ENCODE measurements around the gene SNRNP25. TPM values are rescaled to one million over a fixed set of nuclear protein-coding genes. Genes with fewer than 3 reads are reported as not detected.

Gene SNRNP25
- total and polyA plus RNA-seq, 2 donors from 2014 or later, result 14.7 to 60.3 TPM

DNA sequence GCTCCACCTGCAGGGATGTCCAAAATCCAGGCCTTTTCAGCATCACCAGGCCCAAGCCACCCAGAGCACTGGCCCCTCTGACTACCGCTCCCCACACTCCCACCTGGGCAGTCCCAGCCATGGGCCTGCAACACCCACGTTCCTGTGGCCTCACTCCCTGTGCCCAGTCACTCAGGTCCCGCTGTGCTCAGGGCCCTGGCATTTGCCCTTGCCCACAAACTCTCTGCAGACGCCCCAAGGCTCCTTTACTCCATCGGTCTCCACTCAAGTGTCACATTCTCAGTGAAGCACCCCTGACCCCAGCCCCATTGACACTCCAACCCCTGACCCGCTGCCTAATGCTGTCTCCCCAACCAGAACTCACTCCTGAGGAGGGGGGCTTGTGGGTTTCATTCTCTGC is 48.0 kb downstream of the SNRNP25 start:
- H3K9me3 ChIP-seq (ENCODE audit: control insufficient read depth in 2 of 3, insufficient read depth in 1 of 3, low read length in 3 of 3), result no peaks in the 10 kb centered on the region
- FAIRE-seq, result no peak
- H3K27me3 ChIP-seq (ENCODE audit: control insufficient read depth, insufficient read depth, low read length), result no peaks in the 10 kb centered on the region
- intact Hi-C loops (cut with DNase I), result no loop called here
- TF ChIP-seq, protein P1, sequence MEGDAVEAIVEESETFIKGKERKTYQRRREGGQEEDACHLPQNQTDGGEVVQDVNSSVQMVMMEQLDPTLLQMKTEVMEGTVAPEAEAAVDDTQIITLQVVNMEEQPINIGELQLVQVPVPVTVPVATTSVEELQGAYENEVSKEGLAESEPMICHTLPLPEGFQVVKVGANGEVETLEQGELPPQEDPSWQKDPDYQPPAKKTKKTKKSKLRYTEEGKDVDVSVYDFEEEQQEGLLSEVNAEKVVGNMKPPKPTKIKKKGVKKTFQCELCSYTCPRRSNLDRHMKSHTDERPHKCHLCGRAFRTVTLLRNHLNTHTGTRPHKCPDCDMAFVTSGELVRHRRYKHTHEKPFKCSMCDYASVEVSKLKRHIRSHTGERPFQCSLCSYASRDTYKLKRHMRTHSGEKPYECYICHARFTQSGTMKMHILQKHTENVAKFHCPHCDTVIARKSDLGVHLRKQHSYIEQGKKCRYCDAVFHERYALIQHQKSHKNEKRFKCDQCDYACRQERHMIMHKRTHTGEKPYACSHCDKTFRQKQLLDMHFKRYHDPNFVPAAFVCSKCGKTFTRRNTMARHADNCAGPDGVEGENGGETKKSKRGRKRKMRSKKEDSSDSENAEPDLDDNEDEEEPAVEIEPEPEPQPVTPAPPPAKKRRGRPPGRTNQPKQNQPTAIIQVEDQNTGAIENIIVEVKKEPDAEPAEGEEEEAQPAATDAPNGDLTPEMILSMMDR (IDR thresholded peaks at IDR 0.05; ENCODE audit: borderline replicate concordance, extremely low read depth, insufficient read depth), result no peak
- no peak overlapping the region for H3K4me3 ChIP-seq (ENCODE audit: low read length in 3 of 3)
- H3K27ac ChIP-seq (ENCODE audit: low read depth in 2 of 2, low read length in 2 of 2), result peak overlapping the region; percentile 30 to 51
- no peak overlapping the region for H3K9ac ChIP-seq (ENCODE audit: low read length in 3 of 3)
- H3K4me1 ChIP-seq (ENCODE audit: control insufficient read depth in 2 of 3, insufficient read depth in 2 of 3, low read depth in 1 of 3, low read length in 3 of 3), result peaks cover 0 to 18% (median 9%) of the 10 kb centered on the region in 3 donors
- peaks cover 0 to 4% (median 3%) of the 10 kb centered on the region in 3 donors for H3K36me3 ChIP-seq (ENCODE audit: control insufficient read depth in 2 of 3, insufficient read depth in 3 of 3, low read length in 3 of 3)
- no peak for DNase-seq

DNA sequence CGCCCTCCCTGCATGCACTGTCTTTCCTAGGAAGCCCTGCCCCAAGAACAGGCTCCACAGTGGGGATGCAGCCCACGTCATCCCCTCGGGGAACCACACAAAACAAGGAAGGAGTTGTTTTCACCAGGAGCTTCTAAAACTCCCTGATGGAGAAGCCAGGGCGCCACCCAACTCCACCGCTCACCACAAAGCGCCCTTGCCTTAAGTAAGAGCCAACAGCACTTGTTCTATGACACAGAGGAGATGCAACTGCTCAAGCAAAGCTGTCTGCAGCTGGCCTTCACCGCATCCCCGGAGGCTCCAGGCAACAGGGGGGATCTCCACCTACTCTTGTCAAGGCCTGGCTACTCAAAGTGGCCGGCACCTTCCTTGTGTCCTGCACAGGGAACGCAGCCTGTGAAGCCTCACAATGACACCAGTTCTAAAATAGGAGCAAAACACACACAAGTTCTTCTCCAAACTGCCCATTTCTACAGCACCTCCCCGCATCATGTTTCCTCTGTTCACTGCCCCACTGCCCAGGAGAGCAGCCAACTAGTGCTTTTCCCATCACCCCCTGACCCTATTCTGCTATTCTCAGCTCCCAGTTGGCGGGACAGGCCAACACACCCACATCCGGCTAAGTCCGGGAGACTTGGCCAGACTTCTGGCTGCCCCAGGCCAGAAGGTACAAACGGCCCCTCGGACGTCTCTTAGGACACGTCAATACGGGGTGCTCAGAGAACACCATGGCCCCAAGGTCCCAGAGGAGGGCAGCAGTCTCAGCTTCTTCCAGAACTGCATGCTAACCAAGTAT is 48.6 kb downstream of the SNRNP25 start:
- peak overlapping the region; percentile 51 to 57 for H3K27ac ChIP-seq (ENCODE audit: low read depth in 2 of 2, low read length in 2 of 2)
- peak in 4 of 5 donors; percentile 37 to 85 (median 60) for DNase-seq

DNA sequence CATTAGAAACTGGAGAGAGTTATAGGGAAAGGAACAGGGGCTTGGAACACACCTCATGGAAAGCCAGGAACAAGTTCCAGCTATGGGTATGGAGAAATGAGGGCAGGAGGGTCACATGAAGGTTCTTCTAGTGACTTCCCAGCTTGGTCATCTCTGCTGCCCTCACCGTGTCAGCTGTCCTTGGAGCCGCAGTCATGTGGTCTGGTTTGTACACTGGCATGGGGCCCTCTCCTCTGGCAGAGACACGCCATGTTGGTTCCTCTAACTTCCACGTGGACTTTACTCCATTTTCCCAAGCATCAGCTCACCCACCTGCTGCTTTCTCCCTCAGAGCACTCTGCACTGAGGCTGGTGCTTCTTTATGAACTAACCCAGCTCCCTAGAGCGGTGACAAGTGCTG is 50.7 kb downstream of the SNRNP25 start:
- Histone ChIP-seq H3K4me3 (ENCODE audit: low read length in 3 of 3) (no peak overlapping the region), H3K27ac (ENCODE audit: low read depth in 2 of 2, low read length in 2 of 2) (no peak overlapping the region), H3K4me1 (ENCODE audit: control insufficient read depth in 2 of 3, insufficient read depth in 2 of 3, low read depth in 1 of 3, low read length in 3 of 3) (peaks cover 0 to 18% (median 9%) of the 10 kb centered on the region in 3 donors), H3K27me3 (ENCODE audit: control insufficient read depth, insufficient read depth, low read length) (no peaks in the 10 kb centered on the region), H3K9me3 (ENCODE audit: control insufficient read depth in 2 of 3, insufficient read depth in 1 of 3, low read length in 3 of 3) (no peaks in the 10 kb centered on the region), H3K9ac (ENCODE audit: low read length in 3 of 3) (no peak overlapping the region), H3K36me3 (ENCODE audit: control insufficient read depth in 2 of 3, insufficient read depth in 3 of 3, low read length in 3 of 3) (peaks cover 0 to 4% (median 0%) of the 10 kb centered on the region in 3 donors)
- intact Hi-C loops (cut with DNase I), result no loop called here
- DNase-seq (no peak), FAIRE-seq (no peak)
- TF ChIP-seq, protein P1 (IDR thresholded peaks at IDR 0.05; ENCODE audit: borderline replicate concordance, extremely low read depth, insufficient read depth), result no peak

More for the DNA sequence above, 48.6 kb downstream of the SNRNP25 start:
- TF ChIP-seq, protein P1 (IDR thresholded peaks at IDR 0.05; ENCODE audit: borderline replicate concordance, extremely low read depth, insufficient read depth), result no peak
- H3K36me3 ChIP-seq (ENCODE audit: control insufficient read depth in 2 of 3, insufficient read depth in 3 of 3, low read length in 3 of 3), result peaks cover 0 to 4% (median 3%) of the 10 kb centered on the region in 3 donors
- no peaks in the 10 kb centered on the region for H3K9me3 ChIP-seq (ENCODE audit: control insufficient read depth in 2 of 3, insufficient read depth in 1 of 3, low read length in 3 of 3)
- H3K9ac ChIP-seq (ENCODE audit: low read length in 3 of 3), result peak overlapping the region in 1 of 3 donors; percentile 22
- no peaks in the 10 kb centered on the region for H3K27me3 ChIP-seq (ENCODE audit: control insufficient read depth, insufficient read depth, low read length)
- FAIRE-seq, result no peak
- intact Hi-C loops (cut with DNase I), result no loop called here
- no peak overlapping the region for H3K4me3 ChIP-seq (ENCODE audit: low read length in 3 of 3)
- peaks cover 0 to 18% (median 9%) of the 10 kb centered on the region in 3 donors for H3K4me1 ChIP-seq (ENCODE audit: control insufficient read depth in 2 of 3, insufficient read depth in 2 of 3, low read depth in 1 of 3, low read length in 3 of 3)
